Panc1 (cell line): ENCODE measurements around the gene TBX4. TPM values are rescaled to one million over a fixed set of nuclear protein-coding genes. Genes with fewer than 3 reads are reported as not detected.

ENCODE experiments used
- ATAC-seq: fragments of 200-7000 bp; cut with Tn5 transposase; 2 replicates; pipeline ENCODE4 v1.9.1; 2020; ENCODE audit warnings: mild to moderate bottlenecking, moderate library complexity
- BruUV-seq: library from RNA; stranded (reverse); fragments of 400-500 nt; replicated peaks from 2 replicates; lab custom pipeline; 2021; lab: Mats Ljungman, UMichigan
- CTCF ChIA-PET: fragments of 300-600 bp; sonication (Branson Sonifier 250); formaldehyde crosslinking; loops from one replicate; lab custom pipeline; 2022; ENCODE audit warnings: antibody characterized with exemption; lab: Charles Lee
- POLR2A ChIA-PET: fragments of 300-600 bp; sonication (Branson Sonifier 250); formaldehyde crosslinking; loops from one replicate; lab custom pipeline; 2022; ENCODE audit warnings: antibody characterized with exemption; lab: Charles Lee
- DNase-seq: peaks from one replicate; pipeline ENCODE4 v3.0.0-alpha.2; 2010; ENCODE audit warnings: low read depth, low spot score
- H3K27ac ChIP-seq: 2 replicates; pipeline ENCODE4 v1.5.1; 2011; ENCODE audit warnings: mild to moderate bottlenecking, low read length, inconsistent platforms
- H3K27me3 ChIP-seq: fragments of 200-500 bp; sonication (Bioruptor generic); 2 replicates; pipeline ENCODE4 v1.6.0; 2014; ENCODE audit warnings: low read length, inconsistent platforms; ENCODE audit not compliant: control insufficient read depth, insufficient read depth
- H3K36me3 ChIP-seq: fragments of 200-500 bp; sonication (Bioruptor generic); 2 replicates; pipeline ENCODE4 v1.5.1; 2014; ENCODE audit warnings: inconsistent platforms, mild to moderate bottlenecking, low read length, moderate library complexity; ENCODE audit not compliant: control insufficient read depth, insufficient read depth
- H3K4me1 ChIP-seq: 2 replicates; pipeline ENCODE4 v1.5.1; 2011; ENCODE audit warnings: inconsistent platforms, mild to moderate bottlenecking, low read length, moderate library complexity; ENCODE audit not compliant: control insufficient read depth, insufficient read depth
- H3K4me3 ChIP-seq, 2 experiments: 2 replicates each; pipeline ENCODE4 v1.5.1; 2011 to 2012; ENCODE audit warnings: low read depth in 2 of 2, low read length in 2 of 2, mild to moderate bottlenecking in 2 of 2, inconsistent platforms in 1 of 2, moderate library complexity in 1 of 2
- H3K9me3 ChIP-seq: fragments of 200-500 bp; sonication (Bioruptor generic); 2 replicates; pipeline ENCODE4 v1.5.1; 2014; ENCODE audit warnings: low read depth, mild to moderate bottlenecking, inconsistent platforms, low read length, moderate library complexity; ENCODE audit not compliant: control insufficient read depth, insufficient read depth
- CTCF ChIP-seq: fragments of 450-650 bp; IDR thresholded peaks from 2 replicates; pipeline ENCODE4 v1.5.1; 2017; ENCODE audit warnings: mild to moderate bottlenecking
- POLR2AphosphoS5 ChIP-seq: IDR thresholded peaks from 2 replicates; pipeline ENCODE4 v1.6.1; 2012; ENCODE audit warnings: mild to moderate bottlenecking, low read depth, low read length, moderate library complexity
- REST ChIP-seq, 2 experiments: IDR thresholded peaks; 2 replicates each; pipeline ENCODE4 v1.6.1; 2011 to 2012; ENCODE audit warnings: low read depth in 2 of 2, control low read depth in 1 of 2, low read length in 1 of 2, mild to moderate bottlenecking in 1 of 2, moderate library complexity in 1 of 2; ENCODE audit not compliant: insufficient read depth in 1 of 2
- SIN3A ChIP-seq: IDR thresholded peaks from 2 replicates; pipeline ENCODE4 v1.6.1; 2012; ENCODE audit warnings: low read depth, mild to moderate bottlenecking, low read length, moderate library complexity, borderline replicate concordance; ENCODE audit not compliant: insufficient read depth
- TCF7L2 ChIP-seq: IDR thresholded peaks from 2 replicates; pipeline ENCODE4 v1.6.1; 2011; ENCODE audit warnings: mild to moderate bottlenecking, low read depth, low read length, inconsistent platforms
- in situ Hi-C: cut with HindIII; loops from 2 replicates; pipeline ENCODE4 v1.10.0; 2016; ENCODE audit warnings: low sequenced_read_pairs, low pct_unique_long_range_greater_than_20kb
- intact Hi-C: fragments of 100-400 bp; cut with micrococcal nuclease; formaldehyde crosslinking; loops from one replicate; pipeline ENCODE4 v1.10.0; 2022; ENCODE audit not compliant: unreplicated experiment
- total RNA-seq: library from RNA; stranded (reverse); gene quantifications from one replicate; pipeline ENCODE4 v1.2.1, GENCODE V29; 2021; ENCODE audit not compliant: unreplicated experiment

The TBX4 gene
- total RNA-seq, 1 experiment from 2014 or later = not detected

- TF ChIP-seq REST (IDR thresholded peaks at IDR 0.05; ENCODE audit: insufficient read depth in 1 of 2, low read depth in 2 of 2, low read length in 1 of 2) = no peak
- TF ChIP-seq TCF7L2 = no peak
- no peak for TF ChIP-seq POLR2AphosphoS5
- no peak for TF ChIP-seq CTCF
- no peak for TF ChIP-seq SIN3A
- Histone ChIP-seq H3K27ac (no peak overlapping the region), H3K9me3 (no peaks in the 10 kb centered on the region), H3K4me3 (no peak overlapping the region), H3K4me1 (no peaks in the 10 kb centered on the region; the same call in 1 of the 2 replicates), H3K27me3 (no peaks in the 10 kb centered on the region), H3K36me3 (no peaks in the 10 kb centered on the region)
- BruUV-seq = no TSS peak
- ATAC-seq = no peak
- in situ Hi-C loops = no loop called here
- intact Hi-C loops = no loop called here
- POLR2A ChIA-PET = interaction anchor here (0.6 kb wide), 1 partner anchor 61 kb away, joined by 3 read pairs; no protein-coding TSS in a partner anchor
- CTCF ChIA-PET = no interaction called here
- DNase-seq = no peak
Observed at GRCh38 chr17:61487161-61487988, 35.2 kb downstream of the TBX4 start.

- Histone ChIP-seq H3K9me3 (no peaks in the 10 kb centered on the region), H3K27ac (no peak overlapping the region), H3K27me3 (no peaks in the 10 kb centered on the region), H3K36me3 (no peaks in the 10 kb centered on the region), H3K4me3 (no peak overlapping the region), H3K4me1 (no peaks in the 10 kb centered on the region; the same call in 1 of the 2 replicates)
- in situ Hi-C loops (no loop called here), intact Hi-C loops (no loop called here)
- no TSS peak for BruUV-seq
- TF ChIP-seq POLR2AphosphoS5 (no peak), SIN3A (no peak), REST (IDR thresholded peaks at IDR 0.05; ENCODE audit: insufficient read depth in 1 of 2, low read depth in 2 of 2, low read length in 1 of 2) (no peak), CTCF (no peak), TCF7L2 (no peak)
- POLR2A ChIA-PET = no interaction called here
- ATAC-seq (no peak), DNase-seq (no peak)
- CTCF ChIA-PET = no interaction called here
Observed at GRCh38 chr17:61487989-61488595, 35.9 kb downstream of the TBX4 start.
